ENCODE results near the gene C19orf25.

GRCh38 chr19:1491114-1491848, 12.3 kb upstream of the C19orf25 start, which contains the start of gene REEP6:
- TF ChIP-seq GATA2 (IDR thresholded peaks at IDR 0.05; ENCODE audit: low read depth, low read length): no peak
- TF ChIP-seq GATA3 (IDR thresholded peaks at IDR 0.05; ENCODE audit: low read depth, low read length): no peak
